ENCODE data around the gene SMIM43.

The SMIM43 gene

DNA sequence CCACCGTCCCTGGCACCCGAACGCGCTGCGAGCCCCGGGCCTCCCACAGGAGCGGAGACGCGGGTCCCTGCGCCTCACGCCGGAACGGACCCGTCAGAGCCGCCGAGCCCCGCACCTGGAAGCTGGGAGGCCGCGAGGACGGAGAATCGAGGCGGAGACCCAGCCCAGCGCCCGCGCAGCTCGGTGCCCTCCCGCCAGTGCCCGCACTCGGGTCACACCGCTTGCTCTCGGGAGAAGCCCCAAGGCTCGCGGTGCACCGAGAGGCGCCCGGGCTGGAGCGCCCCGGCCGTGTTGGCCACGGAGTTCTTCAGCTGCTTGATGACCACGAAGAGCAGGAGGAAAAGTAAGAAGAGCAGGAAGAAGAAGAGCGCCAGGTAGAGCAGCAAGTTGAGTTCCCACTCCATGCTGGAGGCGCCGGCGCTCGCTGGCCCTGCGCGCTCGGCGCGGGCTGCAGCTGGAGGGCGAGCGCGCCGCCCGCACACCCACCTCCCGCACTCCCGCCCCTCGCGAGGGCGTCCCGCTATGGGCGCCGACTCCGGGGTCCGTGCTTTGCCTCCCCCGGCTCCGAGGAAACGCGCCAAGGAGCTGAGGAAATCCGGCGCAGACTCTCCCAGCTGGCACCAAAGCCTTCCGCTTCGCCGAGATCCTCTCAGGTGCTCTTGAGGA lies at the start of gene SMIM43:
Gene SMIM43, minus strand, starts transcription at position 463 of the 666 bp plus-strand sequence. Its CDS starts 59 bp downstream, at position 404.
- no peak for DNase-seq

GRCh38 chr4:121814756-121815155 lies 49.8 kb upstream of the SMIM43 start:
- no peak for DNase-seq

- DNase-seq = no peak
Observed at GRCh38 chr4:121811122-121811521, 46.2 kb upstream of the SMIM43 start.

- no peak for DNase-seq
Observed at GRCh38 chr4:121806411-121806810, 41.4 kb upstream of the SMIM43 start.

GRCh38 chr4:121801715-121802075 lies 36.7 kb upstream of the SMIM43 start:
- no peak for DNase-seq

- peak; percentile 90 to 97 for DNase-seq
Observed at GRCh38 chr4:121800961-121801714, 36.2 kb upstream of the SMIM43 start, which contains the start of gene EXOSC9. EXOSC9 (plus strand) TSS chr4:121801323; CDS start chr4:121801425, 102 bp downstream.

DNA sequence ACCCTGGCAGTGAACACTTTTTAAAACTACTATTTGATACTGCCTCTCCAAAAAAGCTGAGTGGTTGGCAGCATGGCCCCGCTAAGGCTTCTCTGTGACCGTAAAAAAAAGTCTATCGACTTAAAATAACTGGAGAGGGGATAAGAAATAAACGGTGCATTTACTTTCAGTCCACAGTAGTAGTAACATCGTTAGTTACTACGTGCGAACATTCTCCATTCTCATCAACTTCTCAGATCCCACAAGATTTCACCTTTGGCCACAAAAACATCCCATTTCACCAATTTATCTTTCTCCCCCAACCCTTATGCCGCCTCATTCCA lies 35.6 kb upstream of the SMIM43 start:
- DNase-seq = no peak

DNA sequence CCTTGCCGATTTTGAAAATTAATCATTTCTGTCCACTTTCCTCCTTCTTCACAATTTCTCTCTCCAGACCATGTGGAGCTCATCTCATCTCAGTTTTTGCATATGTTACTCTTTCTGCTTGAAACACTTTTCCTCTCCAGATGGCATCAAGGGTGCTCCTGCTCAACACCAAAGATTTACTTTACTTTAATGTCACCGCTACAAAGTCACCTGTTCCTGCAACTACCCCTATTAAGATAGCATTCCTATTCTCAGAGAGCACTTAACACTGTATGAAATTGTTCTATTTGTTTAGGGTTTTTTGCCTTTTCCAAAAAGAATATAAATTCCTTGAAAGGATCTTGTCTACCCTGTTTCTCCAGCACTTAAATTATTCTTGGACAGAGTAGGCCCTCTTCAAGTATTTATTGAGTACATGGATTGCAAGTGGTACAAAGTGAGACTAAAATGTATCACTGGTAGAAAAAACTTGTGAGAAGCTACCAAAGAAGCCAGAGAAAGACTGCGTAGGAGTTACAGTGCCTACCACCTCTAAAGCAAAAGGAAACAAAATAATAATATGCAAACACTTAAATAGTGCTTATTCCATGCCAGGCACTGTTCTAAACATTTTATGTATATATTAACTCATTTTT lies 35.0 kb upstream of the SMIM43 start:
- no peak for DNase-seq

- DNase-seq = no peak
Observed at GRCh38 chr4:121799208-121799823, 34.4 kb upstream of the SMIM43 start.

DNA sequence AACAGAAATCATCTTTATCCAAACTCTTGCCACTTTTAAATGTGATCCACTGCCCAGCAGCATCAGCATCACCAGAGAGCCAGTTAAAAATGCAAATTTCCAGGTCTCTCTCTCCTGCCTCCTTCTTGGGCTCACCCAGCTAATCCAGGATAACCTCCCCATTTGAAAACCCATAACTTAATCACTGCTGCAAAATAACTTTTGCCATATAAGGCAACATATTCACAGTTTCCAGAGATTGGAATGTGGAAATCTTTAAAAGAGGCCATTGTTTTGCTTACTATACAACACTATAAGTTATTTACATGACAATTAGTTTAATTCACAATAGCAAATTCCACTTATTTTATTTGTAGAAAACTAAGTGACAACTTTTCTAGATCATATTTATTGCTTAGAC lies 31.3 kb upstream of the SMIM43 start:
- DNase-seq = no peak

GRCh38 chr4:121794505-121795188 lies 29.7 kb upstream of the SMIM43 start:
- DNase-seq = no peak

DNA sequence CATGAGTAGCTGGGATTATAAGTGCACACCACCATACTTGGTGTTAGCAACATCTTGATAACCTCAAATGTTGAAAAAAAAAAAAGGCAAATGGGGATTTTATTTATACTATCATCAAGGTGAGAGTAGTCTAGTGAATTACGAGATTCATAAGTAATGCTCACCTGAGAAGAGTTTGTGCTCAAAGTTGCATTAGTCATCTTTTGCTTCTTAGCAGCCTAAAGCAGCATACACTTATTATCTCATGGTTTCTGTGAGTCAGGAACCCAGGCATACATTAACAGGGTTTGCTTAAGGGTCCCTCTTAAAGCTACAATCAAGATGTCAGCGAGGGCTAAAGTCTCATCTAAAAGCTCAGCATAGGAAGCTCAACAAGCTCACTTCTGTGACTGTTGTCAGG lies 28.0 kb upstream of the SMIM43 start:
- DNase-seq = no peak

DNA sequence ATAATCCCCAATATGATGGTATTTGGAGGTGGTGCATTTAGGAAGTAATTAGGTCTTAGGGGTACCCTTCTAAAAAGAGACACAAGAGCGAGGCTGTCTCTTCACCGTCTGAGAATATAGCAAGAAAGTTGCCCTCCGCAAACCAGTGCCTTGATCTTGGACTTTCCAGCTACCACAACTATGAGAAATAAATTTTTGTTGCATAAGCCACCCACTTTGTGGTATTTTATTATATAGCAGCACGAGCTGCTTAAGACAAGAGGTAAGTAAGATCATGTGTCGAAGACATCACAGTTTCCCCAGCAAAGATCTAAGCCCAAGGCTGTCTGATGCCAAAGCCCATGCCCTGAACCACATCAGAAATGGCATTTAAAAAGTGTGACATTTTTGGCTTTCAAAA lies 26.5 kb upstream of the SMIM43 start:
- DNase-seq = no peak

DNA sequence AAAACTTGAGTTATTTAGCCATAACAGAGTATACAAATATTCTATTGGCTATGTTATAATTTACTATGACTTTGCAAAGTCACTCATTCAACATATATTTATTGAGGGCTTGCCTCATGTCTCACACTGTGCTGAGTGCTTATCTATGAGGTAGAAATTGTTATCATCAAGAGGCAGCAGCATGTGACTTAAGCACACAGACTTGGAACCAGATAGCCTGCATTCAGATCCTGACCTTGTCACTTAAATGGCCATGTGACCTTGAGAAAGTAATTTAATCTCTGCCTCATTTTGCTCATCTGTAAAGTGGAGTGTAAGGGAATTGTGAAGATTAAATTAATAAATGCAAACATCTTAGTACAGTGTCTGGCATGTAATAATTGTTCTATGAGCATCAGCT lies 26.0 kb upstream of the SMIM43 start:
- DNase-seq = no peak

DNA sequence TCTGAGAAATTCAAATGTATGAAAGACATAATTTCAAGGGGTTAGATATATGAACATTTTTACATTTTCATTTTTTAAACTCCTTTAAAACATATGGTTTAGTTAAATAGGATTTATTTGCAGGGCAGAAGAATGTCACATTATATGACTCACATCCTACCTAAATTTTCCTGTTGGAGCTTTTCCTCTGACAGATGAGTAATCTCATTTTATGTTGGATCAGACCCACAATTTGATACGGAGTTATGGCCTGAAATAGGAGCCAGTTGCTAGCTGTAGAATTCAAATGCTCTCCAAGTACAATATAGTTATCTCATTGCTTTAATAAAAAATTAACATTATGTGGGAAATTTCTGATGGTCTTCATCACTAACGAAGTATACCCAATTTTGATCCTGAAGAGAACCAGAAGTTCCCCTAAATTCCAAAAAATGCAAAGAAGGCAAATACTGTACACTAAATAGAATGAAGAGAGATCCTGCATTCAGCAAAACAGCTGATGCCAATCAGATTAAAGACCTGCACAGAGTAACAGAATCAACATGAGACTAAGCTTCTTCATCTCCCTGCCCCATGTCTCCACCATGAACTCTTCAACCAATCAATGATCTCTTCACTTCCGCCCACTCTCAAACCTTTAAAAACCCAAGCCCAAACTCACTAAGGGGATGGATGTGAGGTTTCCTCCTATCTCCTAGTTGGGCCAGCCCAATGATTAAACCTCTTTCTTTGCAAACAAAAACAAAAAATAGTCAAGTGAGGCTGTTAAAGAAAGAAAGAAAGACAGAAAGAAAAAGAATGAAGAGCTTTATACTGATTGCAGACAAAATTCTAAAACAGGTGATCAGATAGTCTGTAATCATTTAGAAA lies 25.2 kb upstream of the SMIM43 start:
- DNase-seq = no peak

DNA sequence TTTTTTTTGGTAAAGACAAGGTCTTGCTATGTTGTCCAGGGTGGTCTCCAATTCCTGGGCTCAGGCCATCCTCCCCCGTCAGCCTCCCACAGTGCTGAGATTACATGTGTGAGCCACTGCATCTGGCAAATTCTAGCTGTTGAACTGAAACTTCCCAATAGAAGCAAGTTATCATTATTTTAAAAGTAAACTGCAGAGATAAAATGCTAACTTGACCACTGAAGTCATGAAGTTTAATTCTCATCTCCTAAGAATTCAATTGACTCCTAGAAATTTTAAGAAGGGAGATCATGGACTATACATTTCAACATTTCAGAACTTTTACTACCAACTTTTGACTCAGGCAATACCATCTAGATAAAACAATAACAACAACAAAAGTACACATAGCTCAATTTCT lies 24.5 kb upstream of the SMIM43 start:
- DNase-seq = no peak

- no peak for DNase-seq
Observed at GRCh38 chr4:121788896-121789295, 23.9 kb upstream of the SMIM43 start.

DNA sequence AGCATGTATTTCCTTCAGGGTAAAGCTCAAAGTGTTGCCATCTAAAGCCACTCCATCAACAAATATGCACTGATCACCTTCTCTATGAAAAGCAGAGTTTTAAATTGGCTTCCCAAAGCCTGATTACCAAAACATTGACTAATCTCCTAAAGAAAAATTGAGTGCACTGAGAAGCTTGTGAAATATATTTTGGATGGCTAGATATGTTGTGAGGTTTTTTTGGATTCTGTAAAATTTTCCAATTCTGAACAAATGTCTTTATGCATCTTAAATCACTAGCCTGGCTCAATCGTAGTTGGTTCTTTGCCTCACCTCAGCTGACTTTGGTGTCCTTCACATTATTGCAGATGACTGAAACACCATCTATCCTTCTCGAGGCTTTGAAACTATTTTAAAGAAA lies 21.3 kb upstream of the SMIM43 start:
- no peak for DNase-seq

- no peak for DNase-seq
Observed at GRCh38 chr4:121785479-121785878, 20.5 kb upstream of the SMIM43 start.

- no peak for DNase-seq
Observed at GRCh38 chr4:121784975-121785374, 20.0 kb upstream of the SMIM43 start.

GRCh38 chr4:121784401-121784800 lies 19.4 kb upstream of the SMIM43 start:
- DNase-seq = no peak

DNA sequence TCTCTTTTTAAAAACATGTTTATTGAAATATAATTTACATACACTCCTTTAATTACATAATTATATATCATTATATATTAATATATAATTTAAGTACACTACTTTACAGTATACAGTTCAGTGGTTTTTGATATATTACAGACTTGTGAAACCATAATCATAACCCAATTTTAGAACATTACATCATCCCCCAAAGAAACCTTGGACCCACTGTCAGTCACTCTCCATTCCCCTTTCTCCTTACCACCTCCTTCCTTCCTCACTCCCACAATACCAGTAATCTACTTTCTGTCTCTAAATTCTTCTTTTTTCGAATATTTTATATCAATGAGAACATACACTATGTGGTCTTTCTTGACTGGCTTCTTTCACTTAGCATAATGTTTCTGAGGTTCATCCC lies 18.2 kb upstream of the SMIM43 start:
- DNase-seq = no peak

Measured in activated CD4-positive, alpha-beta T cell treated with anti-CD3 and anti-CD28 coated beads for 4 hours (primary cell).